ENCODE data around the gene C8A. TPM values are rescaled to one million over a fixed set of nuclear protein-coding genes. Genes with fewer than 3 reads are reported as not detected.

Gene C8A
- total RNA-seq, 3 donors from 2014 or later: not detected

GRCh38 chr1:56939209-56939608, 84.6 kb downstream of the C8A start:
- intact Hi-C loops (cut with DNase I, micrococcal nuclease): no loop called here
- H3K4me1 ChIP-seq (ENCODE audit: low read depth): no peaks in the 10 kb centered on the region
- no peak for DNase-seq
- no peaks in the 10 kb centered on the region for H3K36me3 ChIP-seq (ENCODE audit: low read depth)
- ATAC-seq: no peak
- TF ChIP-seq, protein P1, sequence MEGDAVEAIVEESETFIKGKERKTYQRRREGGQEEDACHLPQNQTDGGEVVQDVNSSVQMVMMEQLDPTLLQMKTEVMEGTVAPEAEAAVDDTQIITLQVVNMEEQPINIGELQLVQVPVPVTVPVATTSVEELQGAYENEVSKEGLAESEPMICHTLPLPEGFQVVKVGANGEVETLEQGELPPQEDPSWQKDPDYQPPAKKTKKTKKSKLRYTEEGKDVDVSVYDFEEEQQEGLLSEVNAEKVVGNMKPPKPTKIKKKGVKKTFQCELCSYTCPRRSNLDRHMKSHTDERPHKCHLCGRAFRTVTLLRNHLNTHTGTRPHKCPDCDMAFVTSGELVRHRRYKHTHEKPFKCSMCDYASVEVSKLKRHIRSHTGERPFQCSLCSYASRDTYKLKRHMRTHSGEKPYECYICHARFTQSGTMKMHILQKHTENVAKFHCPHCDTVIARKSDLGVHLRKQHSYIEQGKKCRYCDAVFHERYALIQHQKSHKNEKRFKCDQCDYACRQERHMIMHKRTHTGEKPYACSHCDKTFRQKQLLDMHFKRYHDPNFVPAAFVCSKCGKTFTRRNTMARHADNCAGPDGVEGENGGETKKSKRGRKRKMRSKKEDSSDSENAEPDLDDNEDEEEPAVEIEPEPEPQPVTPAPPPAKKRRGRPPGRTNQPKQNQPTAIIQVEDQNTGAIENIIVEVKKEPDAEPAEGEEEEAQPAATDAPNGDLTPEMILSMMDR (IDR thresholded peaks at IDR 0.05): no peak
- no peak overlapping the region for H3K4me3 ChIP-seq
- no peaks in the 10 kb centered on the region for H3K9me3 ChIP-seq

DNA sequence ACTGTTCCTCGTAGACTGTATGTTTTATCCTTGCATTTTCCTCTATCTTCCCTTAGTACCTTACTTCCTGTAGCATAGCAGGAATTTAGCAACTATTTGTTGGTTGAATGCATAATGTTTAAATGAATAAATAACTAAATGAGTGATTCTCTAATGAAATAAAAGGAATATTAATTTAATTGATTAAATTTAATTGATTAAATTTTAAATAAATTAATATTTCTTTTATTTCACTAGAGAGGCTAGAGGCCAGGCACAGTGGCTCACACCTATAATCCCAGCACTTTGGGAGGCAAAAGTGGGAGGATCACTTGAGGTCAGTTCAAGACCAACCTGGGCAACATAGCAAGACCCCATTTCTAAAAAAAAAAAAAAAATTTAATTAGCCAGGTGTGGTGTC, 85.4 kb downstream of the C8A start:
- intact Hi-C loops (cut with DNase I, micrococcal nuclease): no loop called here
- Histone ChIP-seq H3K4me3 (no peak overlapping the region), H3K4me1 (ENCODE audit: low read depth) (no peaks in the 10 kb centered on the region), H3K36me3 (ENCODE audit: low read depth) (no peaks in the 10 kb centered on the region), H3K9me3 (no peaks in the 10 kb centered on the region)
- no peak for ATAC-seq
- no peak for DNase-seq
- TF ChIP-seq, protein P1 (IDR thresholded peaks at IDR 0.05): no peak

DNA sequence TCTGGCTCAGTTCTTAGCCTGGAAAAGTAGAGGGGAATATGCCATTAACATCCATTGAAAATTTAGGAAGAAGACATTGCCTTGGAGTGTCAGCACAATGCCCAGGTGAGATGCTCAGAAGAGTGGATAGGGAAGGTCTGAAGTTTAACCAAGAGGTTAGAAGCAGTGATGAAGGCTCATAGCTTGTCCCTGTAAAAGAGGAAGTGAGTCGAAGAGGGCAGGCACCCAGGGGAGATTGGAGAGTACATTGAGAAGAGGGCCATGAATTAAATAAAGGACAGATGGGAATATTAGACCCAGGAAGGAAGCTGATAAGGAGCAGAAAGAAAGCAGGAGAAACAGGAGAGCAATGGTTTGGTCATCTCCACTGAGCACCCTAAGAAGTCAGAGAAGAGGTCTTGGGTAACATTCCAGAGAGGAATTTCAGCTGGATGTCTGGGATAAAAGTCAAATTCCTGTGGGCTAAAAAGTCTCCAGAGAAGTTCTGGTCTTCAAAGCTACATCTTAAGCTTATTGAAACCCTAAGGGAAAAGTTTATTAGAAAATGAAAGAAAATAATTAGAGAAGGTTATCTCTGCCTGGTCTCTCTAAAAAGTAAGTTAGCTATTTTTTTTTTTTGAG, 93.9 kb downstream of the C8A start:
- no peak overlapping the region for H3K4me3 ChIP-seq
- DNase-seq: no peak
- no peaks in the 10 kb centered on the region for H3K36me3 ChIP-seq (ENCODE audit: low read depth)
- no peak for ATAC-seq
- H3K9me3 ChIP-seq: no peaks in the 10 kb centered on the region
- TF ChIP-seq, protein P1 (IDR thresholded peaks at IDR 0.05): no peak
- intact Hi-C loops (cut with DNase I, micrococcal nuclease): no loop called here
- H3K4me1 ChIP-seq (ENCODE audit: low read depth): no peaks in the 10 kb centered on the region

GRCh38 chr1:56952501-56952900, 97.9 kb downstream of the C8A start:
- Histone ChIP-seq H3K4me3 (no peak overlapping the region), H3K4me1 (ENCODE audit: low read depth) (no peaks in the 10 kb centered on the region), H3K9me3 (no peaks in the 10 kb centered on the region), H3K36me3 (ENCODE audit: low read depth) (no peaks in the 10 kb centered on the region)
- ATAC-seq (no peak), DNase-seq (no peak)
- intact Hi-C loops (cut with DNase I, micrococcal nuclease): no loop called here
- TF ChIP-seq, protein P1 (IDR thresholded peaks at IDR 0.05): no peak

DNA sequence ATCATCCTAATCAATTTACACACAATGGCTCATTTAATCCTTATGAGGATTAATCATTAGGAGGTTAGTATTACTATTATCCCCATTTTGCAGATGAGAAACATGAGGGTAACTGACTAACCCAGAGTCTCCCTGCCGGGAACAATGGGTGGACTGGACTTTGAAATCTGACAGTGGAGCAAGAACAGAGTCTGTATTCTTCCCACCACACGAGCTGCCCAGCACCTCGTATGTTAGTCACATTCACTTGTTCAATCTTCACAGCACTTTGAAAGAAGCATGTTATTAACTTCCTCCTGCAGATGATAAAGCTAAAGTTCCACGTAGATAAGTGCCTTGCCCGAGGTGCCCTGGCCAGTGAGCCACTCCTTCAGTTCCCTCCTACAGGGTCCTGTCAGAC, 98.8 kb downstream of the C8A start:
- intact Hi-C loops (cut with DNase I, micrococcal nuclease): no loop called here
- TF ChIP-seq, protein P1 (IDR thresholded peaks at IDR 0.05): no peak
- no peaks in the 10 kb centered on the region for H3K36me3 ChIP-seq (ENCODE audit: low read depth)
- no peak for ATAC-seq
- no peaks in the 10 kb centered on the region for H3K4me1 ChIP-seq (ENCODE audit: low read depth)
- H3K4me3 ChIP-seq: no peak overlapping the region
- no peak for DNase-seq
- no peaks in the 10 kb centered on the region for H3K9me3 ChIP-seq

DNA sequence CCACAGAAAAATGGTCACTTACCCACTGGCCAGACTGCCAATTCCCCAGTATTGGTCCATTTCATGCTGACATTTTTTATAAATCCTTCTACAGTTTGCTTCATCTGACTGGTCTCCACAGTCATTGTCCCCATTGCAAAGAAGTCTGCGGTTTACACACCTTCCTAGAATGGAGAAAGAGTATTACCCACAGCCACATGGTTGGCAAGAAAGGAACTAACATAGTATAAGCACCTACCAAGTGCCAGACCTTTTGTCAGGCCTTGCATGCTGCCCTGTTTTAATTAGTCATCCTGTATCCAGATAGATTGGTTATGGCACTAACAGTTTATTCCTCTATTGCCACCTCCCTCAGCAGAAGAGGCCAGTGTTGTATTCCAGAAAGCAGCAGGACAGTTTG, 100.1 kb downstream of the C8A start:
- H3K36me3 ChIP-seq (ENCODE audit: low read depth): no peaks in the 10 kb centered on the region
- TF ChIP-seq, protein P1 (IDR thresholded peaks at IDR 0.05): no peak
- no peak overlapping the region for H3K4me3 ChIP-seq
- H3K9me3 ChIP-seq: no peaks in the 10 kb centered on the region
- no peaks in the 10 kb centered on the region for H3K4me1 ChIP-seq (ENCODE audit: low read depth)
- ATAC-seq: no peak
- intact Hi-C loops (cut with DNase I, micrococcal nuclease): no loop called here
- no peak for DNase-seq

Data from mucosa of descending colon (tissue), 3 donors.